OCI-LY1 (cell line): ENCODE data around the gene MPPED1.

Experiments used
- H2AFZ ChIP-seq: fragments of 200-600 bp; sonication (generic), shearing (Covaris generic); 2 replicates; pipeline ENCODE4 v1.6.0; 2014; ENCODE audit warnings: antibody characterized with exemption, mild to moderate bottlenecking, low read length
- H3F3A ChIP-seq: fragments of 200-600 bp; sonication (generic), shearing (Covaris generic); 2 replicates; pipeline ENCODE4 v1.6.0; 2014; ENCODE audit warnings: mild to moderate bottlenecking, antibody characterized with exemption, low read length, moderate library complexity; ENCODE audit not compliant: insufficient read depth
- H3K27ac ChIP-seq: fragments of 200-600 bp; sonication (generic); 2 replicates; pipeline ENCODE4 v1.5.1; 2014; ENCODE audit warnings: low read length, mixed run types, mild to moderate bottlenecking, low read depth; ENCODE audit not compliant: poor library complexity, severe bottlenecking
- H3K27me3 ChIP-seq: fragments of 200-600 bp; sonication (generic); 2 replicates; pipeline ENCODE4 v1.6.0; 2014; ENCODE audit warnings: antibody characterized with exemption, mild to moderate bottlenecking, low read length, moderate library complexity; ENCODE audit not compliant: insufficient read depth
- H3K36me3 ChIP-seq: fragments of 200-600 bp; sonication (generic); 2 replicates; pipeline ENCODE4 v1.6.1; 2014; ENCODE audit warnings: mild to moderate bottlenecking, antibody characterized with exemption, low read length, moderate library complexity, mixed read lengths; ENCODE audit not compliant: insufficient read depth
- H3K4me1 ChIP-seq: fragments of 200-600 bp; sonication (generic); 2 replicates; pipeline ENCODE4 v1.5.1; 2014; ENCODE audit warnings: mild to moderate bottlenecking, low read length, moderate library complexity; ENCODE audit not compliant: insufficient read depth, severe bottlenecking
- H3K4me2 ChIP-seq: fragments of 200-600 bp; sonication (generic), shearing (Covaris generic); 2 replicates; pipeline ENCODE4 v1.6.1; 2014; ENCODE audit warnings: low read length
- H3K4me3 ChIP-seq: fragments of 200-600 bp; sonication (generic); 2 replicates; pipeline ENCODE4 v1.5.1; 2014; ENCODE audit warnings: low read length, low read depth, mild to moderate bottlenecking, mixed read lengths; ENCODE audit not compliant: poor library complexity, severe bottlenecking
- H3K79me2 ChIP-seq: fragments of 200-600 bp; shearing (Covaris generic); 2 replicates; pipeline ENCODE4 v1.6.1; 2016; ENCODE audit warnings: mixed run types, low read length, mixed read lengths; ENCODE audit not compliant: insufficient read depth
- H3K9ac ChIP-seq: fragments of 200-600 bp; sonication (generic), shearing (Covaris generic); 2 replicates; pipeline ENCODE4 v1.6.1; 2014; ENCODE audit warnings: mild to moderate bottlenecking, low read length, mixed read lengths
- H3K9me2 ChIP-seq: fragments of 200-600 bp; sonication (generic), shearing (Covaris generic); 2 replicates; pipeline ENCODE4 v1.6.1; 2014; ENCODE audit warnings: low read depth, mild to moderate bottlenecking, low read length, mixed read lengths
- H3K9me3 ChIP-seq: fragments of 200-600 bp; shearing (Covaris generic); 2 replicates; pipeline ENCODE4 v1.6.1; 2014; ENCODE audit warnings: low read length, mixed read lengths
- H4K20me1 ChIP-seq: fragments of 200-600 bp; sonication (generic), shearing (Covaris generic); 2 replicates; pipeline ENCODE4 v1.6.0; 2016; ENCODE audit warnings: mild to moderate bottlenecking, low read length; ENCODE audit not compliant: insufficient read depth
- CTCF ChIP-seq: fragments of 200-600 bp; sonication (generic), shearing (Covaris generic); IDR thresholded peaks from 2 replicates; pipeline ENCODE4 v1.5.1; 2017; ENCODE audit warnings: mild to moderate bottlenecking, antibody characterized with exemption, low read length, moderate library complexity, mixed read lengths
- EZH2 ChIP-seq: fragments of 200-600 bp; sonication (generic), shearing (Covaris generic); IDR thresholded peaks from 2 replicates; pipeline ENCODE4 v1.8.0; 2017; ENCODE audit warnings: borderline replicate concordance, mixed run types, mild to moderate bottlenecking, antibody characterized with exemption, low read length, moderate library complexity, mixed read lengths

MPPED1 gene

GRCh38 chr22:43415681-43416080 lies 3.9 kb downstream of the MPPED1 start:
- H3K79me2 ChIP-seq, result no peaks in the 10 kb centered on the region
- H3K4me3 ChIP-seq, result no peak overlapping the region
- H3K36me3 ChIP-seq, result no peaks in the 10 kb centered on the region
- no peak overlapping the region for H3K4me2 ChIP-seq
- H3K4me1 ChIP-seq, result no peaks in the 10 kb centered on the region
- TF ChIP-seq EZH2, result no peak
- H3K27me3 ChIP-seq, result no peaks in the 10 kb centered on the region
- H2AFZ ChIP-seq, result no peak overlapping the region
- H4K20me1 ChIP-seq, result no peaks in the 10 kb centered on the region
- no peaks in the 10 kb centered on the region for H3K9me3 ChIP-seq
- H3F3A ChIP-seq, result no peaks in the 10 kb centered on the region
- H3K9me2 ChIP-seq, result no peaks in the 10 kb centered on the region
- no peak overlapping the region for H3K27ac ChIP-seq
- no peak overlapping the region for H3K9ac ChIP-seq

GRCh38 chr22:43417555-43417954 lies 5.7 kb downstream of the MPPED1 start:
- no peaks in the 10 kb centered on the region for H4K20me1 ChIP-seq
- no peak overlapping the region for H3K9ac ChIP-seq
- no peaks in the 10 kb centered on the region for H3K27me3 ChIP-seq
- H3K4me3 ChIP-seq, result no peak overlapping the region
- no peaks in the 10 kb centered on the region for H3K9me2 ChIP-seq
- no peak overlapping the region for H3K27ac ChIP-seq
- no peaks in the 10 kb centered on the region for H3K36me3 ChIP-seq
- TF ChIP-seq CTCF (no peak), EZH2 (no peak)
- no peaks in the 10 kb centered on the region for H3K79me2 ChIP-seq
- H2AFZ ChIP-seq, result no peak overlapping the region
- H3K9me3 ChIP-seq, result no peaks in the 10 kb centered on the region
- H3F3A ChIP-seq, result no peaks in the 10 kb centered on the region
- H3K4me1 ChIP-seq, result no peaks in the 10 kb centered on the region
- H3K4me2 ChIP-seq, result no peak overlapping the region

GRCh38 chr22:43418079-43418825 lies 6.4 kb downstream of the MPPED1 start:
- Histone ChIP-seq H2AFZ (no peak overlapping the region), H3K4me1 (no peaks in the 10 kb centered on the region), H3K4me3 (no peak overlapping the region), H3K9ac (no peak overlapping the region), H3K9me3 (no peaks in the 10 kb centered on the region), H3K9me2 (no peaks in the 10 kb centered on the region), H3F3A (no peaks in the 10 kb centered on the region), H3K36me3 (no peaks in the 10 kb centered on the region), H4K20me1 (no peaks in the 10 kb centered on the region), H3K4me2 (no peak overlapping the region), H3K27me3 (no peaks in the 10 kb centered on the region; the same call in 1 of the 2 replicates), H3K27ac (no peak overlapping the region), H3K79me2 (no peaks in the 10 kb centered on the region)
- TF ChIP-seq EZH2, result no peak
- no peak for TF ChIP-seq CTCF
